ENCODE data around the gene KIR3DL2.
"Not testable (repeated sequence)": the region's sequence is repeated elsewhere in the genome, so short reads cannot be mapped to it uniquely, and the experiment has no call there.

KIR3DL2 gene

GRCh38 chr19:54850061-54850640, at the start of gene KIR3DL2:
TSS of gene KIR3DL2 (plus strand) at chr19:54850443. CDS start at chr19:54850476, 33 bp downstream.
- DNase-seq (ENCODE audit: low read depth): not testable (repeated sequence)

- no peak for DNase-seq (ENCODE audit: low read depth)
Observed at GRCh38 chr19:54803410-54803809, 46.8 kb upstream of the KIR3DL2 start, which contains the start of gene KIR2DL4. TSS of gene KIR2DL4 (plus strand) at chr19:54803610. CDS start at chr19:54803652, 42 bp downstream.

- no peak for DNase-seq (ENCODE audit: low read depth)
Observed at GRCh38 chr19:54804101-54804500, 46.1 kb upstream of the KIR3DL2 start.

- no peak for DNase-seq (ENCODE audit: low read depth)
Observed at GRCh38 chr19:54804571-54804970, 45.7 kb upstream of the KIR3DL2 start.

- DNase-seq (ENCODE audit: low read depth): no peak
Observed at GRCh38 chr19:54805665-54806515, 44.4 kb upstream of the KIR3DL2 start.

GRCh38 chr19:54806516-54806838, 43.8 kb upstream of the KIR3DL2 start:
- DNase-seq (ENCODE audit: low read depth): no peak

GRCh38 chr19:54814571-54814970, 35.7 kb upstream of the KIR3DL2 start:
- DNase-seq (ENCODE audit: low read depth): not testable (repeated sequence)

GRCh38 chr19:54816251-54816650, 34.0 kb upstream of the KIR3DL2 start, which contains the start of gene KIR3DL1:
TSS of gene KIR3DL1 (plus strand) at chr19:54816468.
- not testable (repeated sequence) for DNase-seq (ENCODE audit: low read depth)

- DNase-seq (ENCODE audit: low read depth): no peak
Observed at GRCh38 chr19:54817670-54818536, 32.3 kb upstream of the KIR3DL2 start.

- not testable (repeated sequence) for DNase-seq (ENCODE audit: low read depth)
Observed at GRCh38 chr19:54824416-54824815, 25.8 kb upstream of the KIR3DL2 start.

- not testable (repeated sequence) for DNase-seq (ENCODE audit: low read depth)
Observed at GRCh38 chr19:54825326-54825725, 24.9 kb upstream of the KIR3DL2 start.

GRCh38 chr19:54828064-54828463, 22.2 kb upstream of the KIR3DL2 start:
- DNase-seq (ENCODE audit: low read depth): not testable (repeated sequence)

- DNase-seq (ENCODE audit: low read depth): not testable (repeated sequence)
Observed at GRCh38 chr19:54832496-54832895, 17.7 kb upstream of the KIR3DL2 start, which contains the start of gene KIR2DS4. TSS of gene KIR2DS4 (plus strand) at chr19:54832676.

GRCh38 chr19:54835126-54835525, 15.1 kb upstream of the KIR3DL2 start:
- DNase-seq (ENCODE audit: low read depth): not testable (repeated sequence)

GRCh38 chr19:54837522-54837921, 12.7 kb upstream of the KIR3DL2 start:
- not testable (repeated sequence) for DNase-seq (ENCODE audit: low read depth)

GRCh38 chr19:54843171-54843570, 7.1 kb upstream of the KIR3DL2 start:
- not testable (repeated sequence) for DNase-seq (ENCODE audit: low read depth)

- DNase-seq (ENCODE audit: low read depth): no peak
Observed at GRCh38 chr19:54850930-54851329, 687 bp downstream of the KIR3DL2 start.

GRCh38 chr19:54851353-54851752, 1.1 kb downstream of the KIR3DL2 start:
- DNase-seq (ENCODE audit: low read depth): no peak

GRCh38 chr19:54855241-54855640, 5.0 kb downstream of the KIR3DL2 start:
- DNase-seq (ENCODE audit: low read depth): not testable (repeated sequence)

GRCh38 chr19:54858476-54858875, 8.2 kb downstream of the KIR3DL2 start:
- not testable (repeated sequence) for DNase-seq (ENCODE audit: low read depth)

- not testable (repeated sequence) for DNase-seq (ENCODE audit: low read depth)
Observed at GRCh38 chr19:54859421-54859820, 9.2 kb downstream of the KIR3DL2 start.

- DNase-seq (ENCODE audit: low read depth): not testable (repeated sequence)
Observed at GRCh38 chr19:54863459-54863858, 13.2 kb downstream of the KIR3DL2 start.
